Sigmoid colon (tissue), 4 donors: ENCODE measurements around the gene PACS1.

ENCODE experiments used
- POLR2A ChIP-seq, 2 donors: fragments of 450-650 bp; IDR thresholded peaks; one replicate each; pipeline ENCODE4 v1.6.1; 2016; ENCODE audit warnings: antibody characterized with exemption in 2 of 2, mild to moderate bottlenecking in 2 of 2, moderate library complexity in 2 of 2
- POLR2AphosphoS5 ChIP-seq, 4 donors: sonication (generic); formaldehyde crosslinking; IDR thresholded peaks; one replicate each; pipeline ENCODE4 v1.6.1; 2017; ENCODE audit warnings: antibody characterized with exemption in 4 of 4
- TF ChIP-seq, protein P1 (sequence below), 4 experiments: fragments of 450-650 bp in 3 of 4; fragments of 200-600 bp in 1 of 4; IDR thresholded peaks; one replicate each; pipeline ENCODE4 v1.5.1; 2016 to 2019; ENCODE audit warnings: antibody characterized with exemption in 4 of 4, mild to moderate bottlenecking in 3 of 4, moderate library complexity in 2 of 4

- TF ChIP-seq, protein P1, sequence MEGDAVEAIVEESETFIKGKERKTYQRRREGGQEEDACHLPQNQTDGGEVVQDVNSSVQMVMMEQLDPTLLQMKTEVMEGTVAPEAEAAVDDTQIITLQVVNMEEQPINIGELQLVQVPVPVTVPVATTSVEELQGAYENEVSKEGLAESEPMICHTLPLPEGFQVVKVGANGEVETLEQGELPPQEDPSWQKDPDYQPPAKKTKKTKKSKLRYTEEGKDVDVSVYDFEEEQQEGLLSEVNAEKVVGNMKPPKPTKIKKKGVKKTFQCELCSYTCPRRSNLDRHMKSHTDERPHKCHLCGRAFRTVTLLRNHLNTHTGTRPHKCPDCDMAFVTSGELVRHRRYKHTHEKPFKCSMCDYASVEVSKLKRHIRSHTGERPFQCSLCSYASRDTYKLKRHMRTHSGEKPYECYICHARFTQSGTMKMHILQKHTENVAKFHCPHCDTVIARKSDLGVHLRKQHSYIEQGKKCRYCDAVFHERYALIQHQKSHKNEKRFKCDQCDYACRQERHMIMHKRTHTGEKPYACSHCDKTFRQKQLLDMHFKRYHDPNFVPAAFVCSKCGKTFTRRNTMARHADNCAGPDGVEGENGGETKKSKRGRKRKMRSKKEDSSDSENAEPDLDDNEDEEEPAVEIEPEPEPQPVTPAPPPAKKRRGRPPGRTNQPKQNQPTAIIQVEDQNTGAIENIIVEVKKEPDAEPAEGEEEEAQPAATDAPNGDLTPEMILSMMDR (IDR thresholded peaks at IDR 0.05): no peak
- TF ChIP-seq POLR2A (IDR thresholded peaks at IDR 0.05): no peak
- no peak for TF ChIP-seq POLR2AphosphoS5 (IDR thresholded peaks at IDR 0.05)
Observed at GRCh38 chr11:66044757-66045156, 25.3 kb upstream of the PACS1 start.
